GM21723 (cell line): ENCODE results near the gene PCBD1.

ENCODE experiments used
- ATAC-seq: cut with Tn5 transposase; IDR thresholded peaks from one replicate; pipeline ENCODE4 v1.9.1; 2021; ENCODE audit warnings: mild to moderate bottlenecking, moderate library complexity; ENCODE audit not compliant: unreplicated experiment

PCBD1 gene

GRCh38 chr10:70905071-70906021 lies 17.0 kb upstream of the PCBD1 start:
- no peak for ATAC-seq

GRCh38 chr10:70903262-70903921 lies 15.0 kb upstream of the PCBD1 start:
- ATAC-seq, result no peak

DNA sequence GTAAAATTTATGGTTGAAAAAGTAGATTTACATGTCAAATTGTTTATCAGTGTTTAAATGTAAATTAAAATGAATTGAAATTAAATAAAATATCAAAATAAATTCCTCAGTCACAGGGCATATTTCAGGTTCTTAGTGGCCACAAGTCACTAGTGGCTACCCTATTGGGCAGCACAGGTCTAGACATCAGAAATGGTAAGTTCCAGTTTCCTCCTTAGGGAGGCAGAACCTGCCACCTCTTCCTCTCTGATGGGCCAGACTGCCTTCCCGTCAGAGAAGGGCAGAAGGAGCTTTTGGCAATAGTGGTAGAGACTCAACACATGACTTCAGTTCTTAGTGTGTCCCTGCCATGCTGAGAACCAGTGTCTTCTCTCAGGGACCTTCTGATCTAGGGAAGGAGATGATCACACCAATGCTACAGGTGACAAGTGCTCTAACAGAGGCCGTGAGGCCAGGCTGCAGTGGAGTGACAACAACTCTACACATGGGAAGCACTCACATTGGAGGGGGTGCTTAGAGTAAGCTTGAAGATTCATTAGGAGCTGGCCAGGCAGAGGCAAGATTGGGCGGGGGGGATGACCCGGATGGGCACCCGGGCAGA lies 14.4 kb upstream of the PCBD1 start:
- ATAC-seq, result no peak

GRCh38 chr10:70901276-70901878 lies 13.0 kb upstream of the PCBD1 start:
- ATAC-seq, result no peak

GRCh38 chr10:70899096-70899495 lies 10.7 kb upstream of the PCBD1 start:
- no peak for ATAC-seq

GRCh38 chr10:70898687-70899086 lies 10.3 kb upstream of the PCBD1 start:
- no peak for ATAC-seq

- no peak for ATAC-seq
Measured at GRCh38 chr10:70896551-70896950, 8.2 kb upstream of the PCBD1 start.

- ATAC-seq, result no peak
Measured at GRCh38 chr10:70894416-70894815, 6.1 kb upstream of the PCBD1 start.

- no peak for ATAC-seq
Measured at GRCh38 chr10:70893227-70894006, 5.1 kb upstream of the PCBD1 start.

GRCh38 chr10:70892631-70893030 lies 4.3 kb upstream of the PCBD1 start:
- no peak for ATAC-seq

- no peak for ATAC-seq
Measured at GRCh38 chr10:70891627-70892026, 3.3 kb upstream of the PCBD1 start.

GRCh38 chr10:70890917-70891431 lies 2.6 kb upstream of the PCBD1 start:
- ATAC-seq, result no peak

DNA sequence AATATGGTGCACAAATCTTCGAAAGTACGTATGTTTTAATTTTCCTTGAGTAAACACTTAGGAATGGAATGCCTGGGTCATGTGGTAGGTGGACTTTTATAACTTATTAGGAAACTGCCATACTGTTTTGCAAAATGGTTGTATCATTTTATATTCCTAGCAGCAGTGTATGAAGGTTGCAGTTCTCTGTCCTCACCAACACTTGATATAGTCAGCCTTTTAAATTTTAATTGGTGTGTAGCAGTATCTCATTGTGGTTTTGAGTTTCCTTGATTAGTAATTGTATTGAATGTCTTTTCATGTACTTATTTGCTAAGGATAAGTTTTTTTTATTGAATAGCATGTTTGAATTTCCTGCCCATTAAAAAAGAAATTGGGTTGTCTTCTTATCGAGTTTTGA lies 926 bp upstream of the PCBD1 start:
- ATAC-seq, result no peak

GRCh38 chr10:70886921-70887665 lies 1.3 kb downstream of the PCBD1 start:
- ATAC-seq, result no peak

DNA sequence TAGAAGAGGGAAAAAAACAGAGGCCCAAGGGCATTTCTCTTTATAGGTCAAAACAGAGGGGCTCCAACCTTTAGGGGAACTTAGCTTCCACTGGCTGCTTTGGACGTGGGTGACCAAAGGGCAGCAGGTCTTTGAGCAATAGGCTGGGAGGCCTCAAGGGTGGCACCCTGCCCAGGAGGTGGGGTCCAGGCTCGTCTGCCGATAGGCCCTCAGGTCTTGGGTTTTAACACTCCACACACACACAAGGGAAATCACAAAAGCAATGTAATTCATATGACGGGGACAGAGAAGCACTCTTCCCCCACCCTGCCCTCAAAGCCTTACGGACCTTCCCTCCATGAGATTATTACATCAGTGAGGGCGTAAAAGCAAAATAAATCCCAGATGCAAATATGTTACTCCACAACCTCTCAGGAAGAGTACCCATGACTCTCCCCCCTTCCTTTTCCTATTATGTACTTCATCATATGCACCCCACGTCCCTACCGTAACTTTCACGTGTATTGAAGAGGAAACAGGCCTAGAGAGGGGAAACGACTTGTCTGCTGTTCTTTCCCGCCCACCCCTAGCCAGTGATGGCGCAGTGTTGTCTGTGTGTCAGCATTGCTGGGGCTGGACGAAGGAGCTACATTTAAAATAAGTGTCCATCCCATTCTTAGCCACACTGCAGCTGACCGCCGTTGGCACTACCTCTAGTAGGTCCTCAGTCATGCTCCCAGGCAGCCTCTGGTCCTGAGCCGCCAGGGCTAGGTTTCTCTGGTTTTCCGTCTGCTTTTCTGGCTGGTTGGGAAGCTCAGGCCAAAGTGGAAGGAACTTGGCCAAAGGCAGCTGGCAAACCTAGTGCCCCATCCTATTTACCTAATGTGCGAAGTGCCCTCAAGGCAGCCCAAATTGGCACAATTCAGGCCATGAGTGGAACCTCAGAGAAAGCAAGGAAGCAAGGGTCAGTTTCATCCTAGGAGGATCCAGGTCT lies 2.1 kb downstream of the PCBD1 start:
- no peak for ATAC-seq

DNA sequence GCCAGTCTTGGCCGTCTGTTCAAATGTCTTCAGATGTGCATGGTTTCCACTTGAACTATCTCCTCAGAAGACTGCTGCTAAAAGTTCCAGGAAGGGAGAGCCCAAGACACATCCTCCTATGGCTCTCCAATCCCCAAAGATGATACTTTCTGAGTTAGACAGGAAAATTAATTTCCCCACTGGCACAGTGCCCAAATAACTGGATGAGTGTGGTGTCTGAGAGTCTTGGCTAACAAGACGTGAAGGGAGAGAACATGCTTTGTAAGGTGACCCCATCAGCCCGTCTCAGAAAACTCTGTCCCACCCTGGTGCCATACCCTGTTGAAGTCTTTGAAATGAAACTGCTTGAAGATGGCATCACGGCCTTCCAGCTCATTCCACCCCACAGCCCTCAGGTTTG lies 2.9 kb downstream of the PCBD1 start:
- ATAC-seq, result no peak

DNA sequence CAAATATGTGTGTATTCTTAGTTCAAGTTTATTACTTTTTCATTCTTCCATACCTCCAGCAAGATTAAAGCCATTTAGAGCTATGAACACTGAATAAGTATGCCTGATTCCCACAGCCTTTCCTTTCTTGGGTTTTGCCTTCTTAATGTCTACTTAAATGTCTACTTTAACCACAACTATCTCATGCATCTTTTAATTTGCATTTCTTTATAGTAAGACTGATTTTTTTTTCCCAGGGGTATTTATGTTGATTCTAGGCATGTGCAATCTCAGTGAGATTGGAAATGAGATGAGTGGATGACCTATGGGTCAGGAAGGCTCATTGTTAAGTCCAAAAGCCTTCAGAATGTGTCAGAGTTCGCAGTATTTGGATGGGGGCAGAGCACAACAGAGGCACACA lies 3.6 kb downstream of the PCBD1 start:
- no peak for ATAC-seq

DNA sequence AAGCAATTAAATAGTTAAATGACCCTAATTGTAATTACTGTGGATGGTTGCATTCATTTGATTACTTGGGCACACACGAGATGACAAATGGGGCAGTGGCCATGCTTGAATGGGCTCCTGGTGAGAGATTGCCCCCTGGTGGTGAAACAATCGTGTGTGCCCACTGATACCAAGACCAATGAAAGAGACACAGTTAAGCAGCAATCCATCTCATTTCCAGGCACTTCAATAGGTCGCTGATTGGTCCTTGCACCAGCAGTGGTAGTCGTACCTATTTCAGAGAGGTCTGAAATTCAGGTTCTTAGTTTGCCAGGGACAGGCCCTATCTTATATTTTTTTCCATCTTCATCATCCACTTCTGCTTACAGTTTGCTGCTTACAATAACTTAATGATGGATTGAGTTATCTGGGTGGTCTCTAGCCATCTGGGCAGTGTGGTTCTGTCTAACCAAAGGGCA lies 8.3 kb downstream of the PCBD1 start:
- peak; percentile 70 for ATAC-seq
